ENCODE measurements around the gene CMYA5.
"Not testable (repeated sequence)": the region's sequence is repeated elsewhere in the genome, so short reads cannot be mapped to it uniquely, and the experiment has no call there.

The CMYA5 gene

GRCh38 chr5:79704553-79704952 lies 14.9 kb downstream of the CMYA5 start:
- no peak for DNase-seq

GRCh38 chr5:79705632-79706031 lies 16.0 kb downstream of the CMYA5 start:
- no peak for DNase-seq

- DNase-seq, result not testable (repeated sequence)
Measured at GRCh38 chr5:79706317-79706716, 16.7 kb downstream of the CMYA5 start.

- no peak for DNase-seq
Measured at GRCh38 chr5:79707535-79707934, 17.9 kb downstream of the CMYA5 start.

GRCh38 chr5:79712741-79713140 lies 23.1 kb downstream of the CMYA5 start:
- DNase-seq, result no peak

GRCh38 chr5:79713727-79714126 lies 24.1 kb downstream of the CMYA5 start:
- no peak for DNase-seq

GRCh38 chr5:79716839-79717238 lies 27.2 kb downstream of the CMYA5 start:
- DNase-seq, result no peak

- DNase-seq, result no peak
Measured at GRCh38 chr5:79720096-79720495, 30.5 kb downstream of the CMYA5 start.

GRCh38 chr5:79727451-79728355 lies 38.1 kb downstream of the CMYA5 start:
- no peak for DNase-seq

- no peak for DNase-seq
Measured at GRCh38 chr5:79728396-79728795, 38.8 kb downstream of the CMYA5 start.

GRCh38 chr5:79729679-79730078 lies 40.0 kb downstream of the CMYA5 start:
- no peak for DNase-seq

GRCh38 chr5:79730564-79730963 lies 40.9 kb downstream of the CMYA5 start:
- no peak for DNase-seq

- DNase-seq, result no peak
Measured at GRCh38 chr5:79731775-79732174, 42.1 kb downstream of the CMYA5 start.

GRCh38 chr5:79736528-79737514 lies 47.2 kb downstream of the CMYA5 start:
- no peak for DNase-seq

- no peak for DNase-seq
Measured at GRCh38 chr5:79738349-79738748, 48.7 kb downstream of the CMYA5 start.

GRCh38 chr5:79742549-79743136 lies 53.0 kb downstream of the CMYA5 start:
- DNase-seq, result no peak

GRCh38 chr5:79743846-79744605 lies 54.4 kb downstream of the CMYA5 start:
- DNase-seq, result no peak

- no peak for DNase-seq
Measured at GRCh38 chr5:79745255-79745654, 55.6 kb downstream of the CMYA5 start.

- DNase-seq, result no peak
Measured at GRCh38 chr5:79746642-79747569, 57.3 kb downstream of the CMYA5 start.

GRCh38 chr5:79750611-79751510 lies 61.2 kb downstream of the CMYA5 start:
- no peak for DNase-seq

Data from NCI-H1930 (cell line).